Large intestine (tissue), 3 donors: ENCODE data around the gene C1QTNF8. TPM values are rescaled to one million over a fixed set of nuclear protein-coding genes. Genes with fewer than 3 reads are reported as not detected.

Experiments used
- DNase-seq, 2 donors: peaks; one replicate each; pipeline versions ENCODE4 v3.0.0 to v3.0.0-alpha.2; 2013
- H3K27ac ChIP-seq: one replicate; pipeline ENCODE4 v1.5.1; 2013; ENCODE audit warnings: low read length
- H3K27me3 ChIP-seq: 2 replicates; pipeline ENCODE4 v1.6.1; 2013; ENCODE audit warnings: low read length; ENCODE audit not compliant: control insufficient read depth, insufficient read depth
- H3K36me3 ChIP-seq: 2 replicates; pipeline ENCODE4 v1.6.1; 2013; ENCODE audit warnings: low read length; ENCODE audit not compliant: control insufficient read depth, insufficient read depth
- H3K4me1 ChIP-seq: one replicate; pipeline ENCODE4 v1.6.1; 2013; ENCODE audit warnings: low read length; ENCODE audit not compliant: control insufficient read depth, insufficient read depth
- H3K4me3 ChIP-seq: one replicate; pipeline ENCODE4 v1.5.1; 2013; ENCODE audit warnings: low read length
- H3K9me3 ChIP-seq: one replicate; pipeline ENCODE4 v1.6.1; 2013; ENCODE audit warnings: mild to moderate bottlenecking, low read depth, low read length, moderate library complexity; ENCODE audit not compliant: control insufficient read depth
- WGBS: methylation state at CpG from one replicate; pipeline ENCODE4 v1.1.5; 2013; ENCODE audit warnings: low lambda C conversion rate; ENCODE audit not compliant: insufficient coverage; 5-methylcytosine and 5-hydroxymethylcytosine counted together
- polyA plus RNA-seq: library from polyadenylated mRNA; unstranded; fragments of 120-200 nt; gene quantifications from one replicate; pipeline ENCODE4 v1.2.1, GENCODE V29; 2013

Gene C1QTNF8
- polyA plus RNA-seq, 1 donor, result 0.03 TPM

DNA sequence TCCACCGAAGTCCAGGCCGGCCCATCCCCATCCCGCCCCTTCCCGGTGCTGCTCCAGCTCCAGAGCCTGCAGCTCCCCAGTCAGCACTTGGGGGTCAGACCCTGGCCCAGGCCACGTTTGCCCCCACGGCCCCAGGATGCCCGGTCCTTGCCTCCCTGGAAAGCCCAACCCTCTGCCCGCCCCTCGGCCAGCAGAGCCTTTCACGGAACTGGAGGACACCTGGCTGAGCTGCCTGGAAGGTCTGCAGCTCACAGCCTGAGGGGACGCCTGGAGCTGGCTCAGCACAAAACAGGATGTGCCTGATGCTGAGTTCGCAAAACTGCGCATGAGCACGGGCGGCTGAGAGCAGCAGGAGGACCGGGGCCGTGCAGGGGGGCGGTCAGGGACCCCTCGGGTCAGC lies 53.2 kb downstream of the C1QTNF8 start:
- no CpG with 5 or more reads among the region's 19 CpGs for WGBS
- Histone ChIP-seq H3K4me1 (no peaks in the 10 kb centered on the region), H3K27me3 (no peaks in the 10 kb centered on the region), H3K9me3 (peaks cover 30% of the 10 kb centered on the region), H3K27ac (no peak overlapping the region), H3K4me3 (no peak overlapping the region), H3K36me3 (no peaks in the 10 kb centered on the region)
- no peak for DNase-seq

DNA sequence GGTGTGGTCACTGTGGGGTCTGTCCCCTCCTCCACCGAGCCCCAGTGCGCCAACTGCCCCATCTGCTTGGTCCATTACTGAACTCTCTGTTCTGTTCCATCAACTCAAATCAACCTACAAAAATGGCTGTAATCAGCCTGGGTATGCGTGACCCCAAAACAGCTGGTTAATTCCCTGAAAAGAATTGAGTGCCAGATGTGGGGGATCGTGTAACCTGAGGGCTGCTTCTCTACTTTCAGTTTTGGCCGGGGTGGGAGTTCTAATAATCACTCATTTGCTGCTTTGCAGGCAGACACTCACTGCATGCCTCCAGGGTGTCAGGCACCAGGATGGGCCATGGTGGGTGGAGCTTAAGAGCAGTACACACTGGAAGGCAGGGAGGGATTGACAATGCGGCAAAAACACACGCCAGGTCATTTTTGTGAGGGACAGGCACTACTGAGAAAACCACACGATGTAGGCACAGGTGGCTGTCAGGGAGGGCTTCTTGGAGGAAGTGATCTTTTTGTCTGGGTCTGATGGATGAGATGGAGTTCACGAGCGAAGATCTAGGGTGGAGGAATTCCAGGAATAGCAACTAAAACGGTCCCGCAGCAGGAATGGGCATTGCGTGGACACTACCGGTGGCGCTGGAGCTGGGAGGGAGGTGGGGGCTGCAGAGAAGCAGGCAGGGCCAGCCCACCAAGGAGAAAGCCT lies 53.8 kb downstream of the C1QTNF8 start:
- peaks cover 30% of the 10 kb centered on the region for H3K9me3 ChIP-seq
- no peaks in the 10 kb centered on the region for H3K27me3 ChIP-seq
- no peaks in the 10 kb centered on the region for H3K36me3 ChIP-seq
- no peaks in the 10 kb centered on the region for H3K4me1 ChIP-seq
- DNase-seq, result no peak
- no CpG with 5 or more reads among the region's 15 CpGs for WGBS
- H3K27ac ChIP-seq, result no peak overlapping the region
- no peak overlapping the region for H3K4me3 ChIP-seq

DNA sequence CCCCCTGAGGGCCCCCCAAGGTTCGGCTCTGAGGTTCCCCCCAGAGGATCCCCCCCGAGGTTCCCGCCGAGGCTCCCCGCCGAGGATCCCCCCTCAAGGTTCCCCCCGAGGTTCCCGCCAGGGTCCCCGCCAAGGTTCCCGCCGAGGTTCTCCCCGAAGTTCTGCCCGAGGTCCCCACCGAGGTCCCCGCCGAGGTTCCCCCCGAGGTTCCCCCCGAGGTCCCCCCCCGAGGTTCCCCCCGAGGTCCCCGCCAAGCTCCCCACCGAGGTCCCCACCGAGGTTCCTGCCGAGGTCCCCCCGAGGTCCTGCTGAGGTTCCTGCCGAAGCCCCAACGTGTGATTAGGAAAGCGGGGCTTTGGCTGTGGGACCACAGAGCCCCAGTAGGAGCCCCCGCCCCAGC lies 55.7 kb downstream of the C1QTNF8 start:
- no peak overlapping the region for H3K27ac ChIP-seq
- H3K27me3 ChIP-seq, result peaks cover 5% of the 10 kb centered on the region
- DNase-seq, result no peak
- no peak overlapping the region for H3K4me3 ChIP-seq
- H3K36me3 ChIP-seq, result no peaks in the 10 kb centered on the region
- no CpG with 5 or more reads among the region's 29 CpGs for WGBS
- H3K4me1 ChIP-seq, result no peaks in the 10 kb centered on the region
- H3K9me3 ChIP-seq, result peaks cover 30% of the 10 kb centered on the region

DNA sequence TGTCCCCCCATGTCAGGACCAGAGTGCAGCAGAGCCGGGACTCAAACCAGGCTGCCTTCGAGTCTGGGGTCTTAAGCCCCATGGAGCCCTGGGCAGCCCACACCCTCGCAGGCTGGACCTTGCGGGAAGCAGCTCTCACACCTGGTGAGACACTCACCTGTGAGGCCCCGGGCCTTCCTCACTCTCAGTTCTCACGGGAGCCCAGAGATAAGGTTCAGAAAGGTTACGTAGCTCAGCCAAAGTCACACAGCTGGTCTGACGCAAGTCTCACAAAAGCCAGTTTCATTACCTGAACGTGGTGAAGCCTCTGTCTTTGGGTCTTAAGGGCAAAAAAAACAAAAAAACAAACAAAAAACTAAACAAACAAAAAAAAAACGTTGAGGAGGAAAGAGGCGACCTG lies 56.3 kb downstream of the C1QTNF8 start:
- Histone ChIP-seq H3K4me1 (no peaks in the 10 kb centered on the region), H3K36me3 (no peaks in the 10 kb centered on the region), H3K27me3 (peaks cover 5% of the 10 kb centered on the region), H3K27ac (no peak overlapping the region), H3K9me3 (peaks cover 30% of the 10 kb centered on the region), H3K4me3 (no peak overlapping the region)
- no CpG with 5 or more reads among the region's 11 CpGs for WGBS
- DNase-seq, result no peak

DNA sequence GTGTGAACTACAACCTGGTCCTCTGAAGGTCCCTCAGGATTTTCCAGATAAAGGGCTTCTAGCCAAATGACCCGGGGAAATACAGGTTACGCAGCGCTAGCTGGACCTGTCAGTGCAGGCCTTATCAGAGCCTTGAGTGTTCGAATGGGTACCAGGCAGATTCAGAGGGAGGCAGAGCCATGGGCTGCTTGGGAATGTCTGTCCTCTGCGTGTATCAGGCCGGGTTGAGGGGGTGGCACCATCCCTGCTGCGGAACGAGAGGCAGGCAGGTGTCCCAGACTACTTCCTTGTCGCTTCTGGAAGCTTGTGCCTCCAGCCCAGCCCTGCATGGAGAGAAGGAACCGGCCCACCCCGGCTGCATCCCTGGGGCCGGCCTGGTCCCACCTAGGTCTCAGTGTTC lies 57.1 kb downstream of the C1QTNF8 start:
- WGBS, result no CpG with 5 or more reads among the region's 12 CpGs
- Histone ChIP-seq H3K4me1 (no peaks in the 10 kb centered on the region), H3K27ac (no peak overlapping the region), H3K4me3 (no peak overlapping the region), H3K9me3 (peaks cover 28% of the 10 kb centered on the region), H3K27me3 (peaks cover 5% of the 10 kb centered on the region), H3K36me3 (no peaks in the 10 kb centered on the region)
- no peak for DNase-seq

Other genes starting within 250 kb of the C1QTNF8 start
- gene LMF1, start 125.3 kb downstream of the C1QTNF8 start, polyA plus RNA-seq, result 17.2 TPM
- gene SOX8, start 114.5 kb downstream of the C1QTNF8 start, polyA plus RNA-seq, result 3.7 TPM
- 1.2 TPM for gene SSTR5, start 23.5 kb downstream of the C1QTNF8 start, polyA plus RNA-seq
- 9.8 TPM for gene CACNA1H, start 56.9 kb upstream of the C1QTNF8 start, polyA plus RNA-seq
- gene TPSG1, start 129.0 kb upstream of the C1QTNF8 start, polyA plus RNA-seq, result 25.4 TPM
- 0.34 TPM for gene TPSB2, start 133.9 kb upstream of the C1QTNF8 start, polyA plus RNA-seq
- gene TPSAB1, start 144.5 kb upstream of the C1QTNF8 start, polyA plus RNA-seq, result 0.30 TPM
- 0.06 TPM for gene TPSD1, start 159.8 kb upstream of the C1QTNF8 start, polyA plus RNA-seq
- 130 TPM for gene UBE2I, start 213.4 kb upstream of the C1QTNF8 start, polyA plus RNA-seq
- gene BAIAP3, start 237.4 kb upstream of the C1QTNF8 start, polyA plus RNA-seq, result 8.1 TPM